Skeletal muscle tissue (tissue), 4 donors: Measurements from ENCODE around the gene SNX17. TPM values are rescaled to one million over a fixed set of nuclear protein-coding genes. Genes with fewer than 3 reads are reported as not detected.
"Not testable (repeated sequence)": the region's sequence is repeated elsewhere in the genome, so short reads cannot be mapped to it uniquely, and the experiment has no call there.

Experiments used
- H3K27ac ChIP-seq: one replicate; pipeline ENCODE4 v1.7.0; 2013; ENCODE audit warnings: mild to moderate bottlenecking, low read depth, low read length, inconsistent platforms
- H3K27me3 ChIP-seq, 3 donors: one replicate each; pipeline ENCODE4 v1.7.0; 2013; ENCODE audit warnings: low read length in 3 of 3; ENCODE audit not compliant: control insufficient read depth in 3 of 3, insufficient read depth in 3 of 3
- H3K36me3 ChIP-seq, 3 donors: one replicate each; pipeline ENCODE4 v1.7.0; 2013; ENCODE audit warnings: low read length in 3 of 3; ENCODE audit not compliant: control insufficient read depth in 3 of 3, insufficient read depth in 3 of 3
- H3K4me1 ChIP-seq, 3 donors: one replicate each; pipeline ENCODE4 v1.7.0; 2013; ENCODE audit warnings: low read length in 3 of 3, mild to moderate bottlenecking in 3 of 3; ENCODE audit not compliant: control insufficient read depth in 3 of 3, insufficient read depth in 3 of 3
- H3K4me3 ChIP-seq, 3 donors: one replicate each; pipeline ENCODE4 v1.7.0; 2013; ENCODE audit warnings: low read length in 3 of 3
- H3K9ac ChIP-seq, 3 donors: one replicate each; pipeline ENCODE4 v1.7.0; 2013; ENCODE audit warnings: low read length in 3 of 3, mild to moderate bottlenecking in 3 of 3, moderate library complexity in 2 of 3, low read depth in 1 of 3
- H3K9me3 ChIP-seq, 3 donors: one replicate each; pipeline ENCODE4 v1.7.0; 2013; ENCODE audit warnings: low read length in 3 of 3; ENCODE audit not compliant: control insufficient read depth in 3 of 3
- total RNA-seq: library from RNA; depleted of rRNA; stranded (reverse); fragments of >200 nt; gene quantifications from one replicate; pipeline ENCODE4 v1.2.3, GENCODE V29; 2014
- donor health status: Osteomylitis.

Gene SNX17
- total RNA-seq, 1 donor from 2014 or later: 81.9 TPM

DNA sequence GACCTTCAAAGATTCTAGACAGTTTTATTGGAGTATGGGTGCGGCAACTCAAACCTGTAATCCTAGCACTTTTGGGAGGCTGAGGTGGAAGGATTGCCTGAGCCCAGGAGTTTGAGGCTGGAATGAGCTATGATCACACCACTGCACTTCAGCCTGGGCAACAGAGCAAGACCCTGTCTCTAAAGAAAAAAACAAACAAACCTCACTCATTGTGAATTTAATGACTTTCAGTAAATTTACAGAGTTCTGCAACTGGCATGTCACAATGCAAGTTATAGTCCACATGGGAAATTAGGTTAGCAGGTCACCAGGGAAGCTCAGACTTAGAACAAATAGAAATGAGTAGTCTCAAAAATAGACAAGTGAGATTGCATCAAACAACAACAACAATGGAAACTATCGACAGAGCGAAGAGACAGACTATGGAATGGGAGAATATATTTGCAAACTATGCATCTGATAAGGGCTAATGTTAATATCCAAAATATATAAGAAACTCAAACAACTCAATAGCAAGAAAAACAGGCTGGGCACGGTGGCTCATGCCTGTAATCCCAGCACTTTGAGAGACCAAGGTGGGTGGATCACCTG is 51.3 kb downstream of the SNX17 start:
- no peak overlapping the region for H3K27ac ChIP-seq
- no peaks in the 10 kb centered on the region for H3K27me3 ChIP-seq
- no peaks in the 10 kb centered on the region for H3K4me1 ChIP-seq
- H3K9me3 ChIP-seq: no peaks in the 10 kb centered on the region
- H3K9ac ChIP-seq: no peak overlapping the region
- H3K36me3 ChIP-seq: no peaks in the 10 kb centered on the region
- no peak overlapping the region for H3K4me3 ChIP-seq

DNA sequence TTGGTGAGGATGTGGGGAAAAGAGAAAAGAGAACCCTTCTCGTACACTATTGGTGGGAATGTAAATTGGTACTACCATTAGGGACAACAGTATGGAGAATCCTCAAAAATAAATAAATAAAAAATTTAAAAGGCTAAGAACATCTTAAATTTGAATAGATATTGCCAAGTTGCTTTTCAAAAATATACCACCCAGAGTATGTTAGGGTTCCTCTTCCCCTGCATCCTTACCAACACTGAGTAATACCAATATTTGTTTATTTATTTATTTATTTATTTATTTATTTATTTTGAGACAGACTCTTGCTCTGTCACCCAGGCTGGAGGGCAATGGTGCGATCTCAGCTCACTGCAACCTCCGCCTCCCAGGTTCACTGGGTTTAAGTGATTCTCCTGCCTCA is 52.5 kb downstream of the SNX17 start:
- H3K36me3 ChIP-seq: no peaks in the 10 kb centered on the region
- H3K27me3 ChIP-seq: no peaks in the 10 kb centered on the region
- no peak overlapping the region for H3K9ac ChIP-seq
- no peaks in the 10 kb centered on the region for H3K9me3 ChIP-seq
- no peak overlapping the region for H3K4me3 ChIP-seq
- H3K27ac ChIP-seq: no peak overlapping the region
- peaks cover 0 to 4% (median 2%) of the 10 kb centered on the region in 3 donors for H3K4me1 ChIP-seq

DNA sequence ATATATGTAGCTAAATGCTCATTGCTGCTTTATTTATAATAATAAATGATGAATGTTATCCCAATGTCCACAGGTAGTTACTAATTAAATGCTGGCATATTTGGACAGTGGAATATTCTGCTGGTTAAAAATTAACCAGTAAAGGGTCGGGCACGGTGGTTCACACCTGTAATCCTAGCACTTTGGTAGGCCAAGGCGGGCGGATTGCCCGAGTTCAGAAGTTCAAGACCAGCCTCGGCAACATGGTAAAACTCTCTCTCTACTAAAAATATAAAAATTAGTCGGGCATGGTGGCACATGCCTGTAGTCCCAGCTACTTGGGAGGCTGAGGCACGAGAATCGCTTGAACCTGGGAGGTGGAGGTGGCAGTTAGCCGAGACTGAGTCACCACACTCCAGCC is 54.6 kb downstream of the SNX17 start:
- H3K36me3 ChIP-seq, H3K9ac ChIP-seq, H3K9me3 ChIP-seq, H3K4me3 ChIP-seq, H3K27me3 ChIP-seq, H3K27ac ChIP-seq: not testable (repeated sequence)
- H3K4me1 ChIP-seq: peaks cover 6 to 12% (median 10%) of the 10 kb centered on the region in 3 donors

Other genes with a start within 250 kb of the SNX17 start
- gene ABHD1, start 246.8 kb upstream of the SNX17 start, total RNA-seq: not detected
- 14.1 TPM for gene PREB, start 236.0 kb upstream of the SNX17 start, total RNA-seq
- not detected for gene PRR30, start 231.2 kb upstream of the SNX17 start, total RNA-seq
- 0.52 TPM for gene TCF23, start 221.6 kb upstream of the SNX17 start, total RNA-seq
- gene ATRAID, start 158.6 kb upstream of the SNX17 start, total RNA-seq: 172 TPM
- gene SLC5A6, start 158.3 kb upstream of the SNX17 start, total RNA-seq: 7.8 TPM
- gene CAD, start 153.2 kb upstream of the SNX17 start, total RNA-seq: 28.2 TPM
- gene SLC30A3, start 107.6 kb upstream of the SNX17 start, total RNA-seq: 0.52 TPM
- under 0.01 TPM for gene DNAJC5G, start 95.2 kb upstream of the SNX17 start, total RNA-seq
- gene TRIM54, start 88.2 kb upstream of the SNX17 start, total RNA-seq: 60.0 TPM
- gene UCN, start 62.2 kb upstream of the SNX17 start, total RNA-seq: 1.0 TPM
- gene MPV17, start 47.5 kb upstream of the SNX17 start, total RNA-seq: 23.0 TPM
- 24.0 TPM for gene GTF3C2, start 13.9 kb upstream of the SNX17 start, total RNA-seq
- gene EIF2B4, start 278 bp upstream of the SNX17 start, total RNA-seq: 18.3 TPM
- gene ZNF513, start 10.1 kb downstream of the SNX17 start, total RNA-seq: 7.3 TPM
- 42.8 TPM for gene PPM1G, start 39.0 kb downstream of the SNX17 start, total RNA-seq
- 81.4 TPM for gene NRBP1, start 58.0 kb downstream of the SNX17 start, total RNA-seq
- gene KRTCAP3, start 71.8 kb downstream of the SNX17 start, total RNA-seq: not detected
- gene IFT172, start 119.1 kb downstream of the SNX17 start, total RNA-seq: 21.4 TPM
- gene FNDC4, start 124.6 kb downstream of the SNX17 start, total RNA-seq: 5.2 TPM
- gene GCKR, start 126.2 kb downstream of the SNX17 start, total RNA-seq: not detected
- 23.5 TPM for gene ZNF512, start 212.4 kb downstream of the SNX17 start, total RNA-seq